ENCODE data around the gene FRMD4A.

DNA sequence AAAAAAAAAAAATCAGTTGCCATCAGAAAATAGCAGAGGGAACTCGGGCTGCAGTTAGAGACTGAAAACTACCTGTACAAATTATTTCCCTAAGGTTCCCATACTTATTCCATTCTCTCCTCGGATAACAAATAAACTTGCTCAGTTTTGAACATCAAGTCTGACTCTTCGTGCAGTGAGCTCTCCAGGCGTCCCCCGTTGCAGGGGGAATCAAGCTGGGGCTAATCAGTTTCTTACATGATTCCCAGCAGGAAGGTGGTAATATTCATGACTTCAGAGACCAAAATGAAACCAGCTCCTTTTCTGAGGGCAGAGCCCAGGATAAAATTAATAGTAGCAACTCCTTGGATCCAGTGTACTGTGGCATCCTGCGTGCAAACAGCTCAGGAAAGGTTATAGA, 135.3 kb downstream of the FRMD4A start:
- TF ChIP-seq FOXK2 (IDR thresholded peaks at IDR 0.05) (no peak), EZH2 (IDR thresholded peaks at IDR 0.05; ENCODE audit: borderline replicate concordance, control insufficient read depth, low read depth, low read length) (no peak), CTCF (IDR thresholded peaks at IDR 0.05 in 2 of 3, conservative IDR thresholded peaks at IDR 0.05 in 1 of 3; ENCODE audit: control insufficient read depth in 2 of 3, extremely low read depth in 1 of 3, insufficient read depth in 1 of 3, low read depth in 3 of 3, low read length in 3 of 3) (no peak)
- TF ChIP-seq, protein P1, sequence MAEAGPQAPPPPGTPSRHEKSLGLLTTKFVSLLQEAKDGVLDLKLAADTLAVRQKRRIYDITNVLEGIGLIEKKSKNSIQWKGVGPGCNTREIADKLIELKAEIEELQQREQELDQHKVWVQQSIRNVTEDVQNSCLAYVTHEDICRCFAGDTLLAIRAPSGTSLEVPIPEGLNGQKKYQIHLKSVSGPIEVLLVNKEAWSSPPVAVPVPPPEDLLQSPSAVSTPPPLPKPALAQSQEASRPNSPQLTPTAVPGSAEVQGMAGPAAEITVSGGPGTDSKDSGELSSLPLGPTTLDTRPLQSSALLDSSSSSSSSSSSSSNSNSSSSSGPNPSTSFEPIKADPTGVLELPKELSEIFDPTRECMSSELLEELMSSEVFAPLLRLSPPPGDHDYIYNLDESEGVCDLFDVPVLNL (IDR thresholded peaks at IDR 0.05; ENCODE audit: low read depth, low read length): no peak
- TF ChIP-seq, protein P2, sequence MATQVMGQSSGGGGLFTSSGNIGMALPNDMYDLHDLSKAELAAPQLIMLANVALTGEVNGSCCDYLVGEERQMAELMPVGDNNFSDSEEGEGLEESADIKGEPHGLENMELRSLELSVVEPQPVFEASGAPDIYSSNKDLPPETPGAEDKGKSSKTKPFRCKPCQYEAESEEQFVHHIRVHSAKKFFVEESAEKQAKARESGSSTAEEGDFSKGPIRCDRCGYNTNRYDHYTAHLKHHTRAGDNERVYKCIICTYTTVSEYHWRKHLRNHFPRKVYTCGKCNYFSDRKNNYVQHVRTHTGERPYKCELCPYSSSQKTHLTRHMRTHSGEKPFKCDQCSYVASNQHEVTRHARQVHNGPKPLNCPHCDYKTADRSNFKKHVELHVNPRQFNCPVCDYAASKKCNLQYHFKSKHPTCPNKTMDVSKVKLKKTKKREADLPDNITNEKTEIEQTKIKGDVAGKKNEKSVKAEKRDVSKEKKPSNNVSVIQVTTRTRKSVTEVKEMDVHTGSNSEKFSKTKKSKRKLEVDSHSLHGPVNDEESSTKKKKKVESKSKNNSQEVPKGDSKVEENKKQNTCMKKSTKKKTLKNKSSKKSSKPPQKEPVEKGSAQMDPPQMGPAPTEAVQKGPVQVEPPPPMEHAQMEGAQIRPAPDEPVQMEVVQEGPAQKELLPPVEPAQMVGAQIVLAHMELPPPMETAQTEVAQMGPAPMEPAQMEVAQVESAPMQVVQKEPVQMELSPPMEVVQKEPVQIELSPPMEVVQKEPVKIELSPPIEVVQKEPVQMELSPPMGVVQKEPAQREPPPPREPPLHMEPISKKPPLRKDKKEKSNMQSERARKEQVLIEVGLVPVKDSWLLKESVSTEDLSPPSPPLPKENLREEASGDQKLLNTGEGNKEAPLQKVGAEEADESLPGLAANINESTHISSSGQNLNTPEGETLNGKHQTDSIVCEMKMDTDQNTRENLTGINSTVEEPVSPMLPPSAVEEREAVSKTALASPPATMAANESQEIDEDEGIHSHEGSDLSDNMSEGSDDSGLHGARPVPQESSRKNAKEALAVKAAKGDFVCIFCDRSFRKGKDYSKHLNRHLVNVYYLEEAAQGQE (IDR thresholded peaks at IDR 0.05; ENCODE audit: low read depth, low read length): no peak

Data from GM12878 (cell line).